Measurements from ENCODE around the gene GADD45GIP1. TPM values are rescaled to one million over a fixed set of nuclear protein-coding genes. Genes with fewer than 3 reads are reported as not detected.

GADD45GIP1 gene
- total RNA-seq, 2 donors from 2014 or later: 31.0 to 34.9 TPM

DNA sequence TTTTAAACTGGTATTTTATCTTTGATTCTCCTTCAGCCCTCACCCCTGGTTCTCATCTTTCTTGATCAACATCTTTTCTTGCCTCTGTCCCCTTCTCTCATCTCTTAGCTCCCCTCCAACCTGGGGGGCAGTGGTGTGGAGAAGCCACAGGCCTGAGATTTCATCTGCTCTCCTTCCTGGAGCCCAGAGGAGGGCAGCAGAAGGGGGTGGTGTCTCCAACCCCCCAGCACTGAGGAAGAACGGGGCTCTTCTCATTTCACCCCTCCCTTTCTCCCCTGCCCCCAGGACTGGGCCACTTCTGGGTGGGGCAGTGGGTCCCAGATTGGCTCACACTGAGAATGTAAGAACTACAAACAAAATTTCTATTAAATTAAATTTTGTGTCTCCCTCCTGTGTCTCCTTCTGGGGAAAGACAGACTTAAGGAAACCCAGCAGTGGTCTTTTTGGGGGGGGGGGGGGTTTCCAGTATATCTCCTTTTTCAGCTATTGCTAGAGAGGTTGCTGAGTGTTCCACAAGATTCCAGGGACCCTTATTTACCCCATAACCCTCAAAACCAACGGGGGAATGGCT, 12.8 kb downstream of the GADD45GIP1 start:
- Histone ChIP-seq H3K27me3 (ENCODE audit: control insufficient read depth, insufficient read depth, low read length, poor library complexity, severe bottlenecking) (no peaks in the 10 kb centered on the region), H3K4me3 (ENCODE audit: low read length) (peak overlapping the region; percentile 84), H3K27ac (ENCODE audit: low read depth, low read length) (peak overlapping the region; percentile 47), H3K9ac (ENCODE audit: extremely low read depth, low read length, poor library complexity, severe bottlenecking) (no peak overlapping the region), H3K36me3 (ENCODE audit: control insufficient read depth, insufficient read depth, low read length) (peaks cover 72% of the 10 kb centered on the region), H3K4me1 (ENCODE audit: control insufficient read depth, insufficient read depth, low read length) (peaks cover 5% of the 10 kb centered on the region), H3K9me3 (ENCODE audit: control insufficient read depth, low read length) (no peaks in the 10 kb centered on the region)
- 87% methylated on average over 2 of the region's 2 CpGs; no CpG with 5 or more reads in 1 of the 2 experiments for WGBS, 2 experiments (ENCODE audit: insufficient coverage in 1 of 2, insufficient read length in 1 of 2)
- Mint-ChIP-seq H3K27me3 (ENCODE audit: insufficient read depth) (no peaks in the 10 kb centered on the region), H3K36me3 (ENCODE audit: low read depth) (peaks cover 75% of the 10 kb centered on the region), H3K9me3 (no peaks in the 10 kb centered on the region), H3K4me3 (peak overlapping the region; percentile 5), H3K27ac (no peak overlapping the region), H3K4me1 (peaks cover 28% of the 10 kb centered on the region)
- DNase-seq: no peak
- TF ChIP-seq, protein P1, sequence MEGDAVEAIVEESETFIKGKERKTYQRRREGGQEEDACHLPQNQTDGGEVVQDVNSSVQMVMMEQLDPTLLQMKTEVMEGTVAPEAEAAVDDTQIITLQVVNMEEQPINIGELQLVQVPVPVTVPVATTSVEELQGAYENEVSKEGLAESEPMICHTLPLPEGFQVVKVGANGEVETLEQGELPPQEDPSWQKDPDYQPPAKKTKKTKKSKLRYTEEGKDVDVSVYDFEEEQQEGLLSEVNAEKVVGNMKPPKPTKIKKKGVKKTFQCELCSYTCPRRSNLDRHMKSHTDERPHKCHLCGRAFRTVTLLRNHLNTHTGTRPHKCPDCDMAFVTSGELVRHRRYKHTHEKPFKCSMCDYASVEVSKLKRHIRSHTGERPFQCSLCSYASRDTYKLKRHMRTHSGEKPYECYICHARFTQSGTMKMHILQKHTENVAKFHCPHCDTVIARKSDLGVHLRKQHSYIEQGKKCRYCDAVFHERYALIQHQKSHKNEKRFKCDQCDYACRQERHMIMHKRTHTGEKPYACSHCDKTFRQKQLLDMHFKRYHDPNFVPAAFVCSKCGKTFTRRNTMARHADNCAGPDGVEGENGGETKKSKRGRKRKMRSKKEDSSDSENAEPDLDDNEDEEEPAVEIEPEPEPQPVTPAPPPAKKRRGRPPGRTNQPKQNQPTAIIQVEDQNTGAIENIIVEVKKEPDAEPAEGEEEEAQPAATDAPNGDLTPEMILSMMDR (conservative IDR thresholded peaks at IDR 0.05): no peak

DNA sequence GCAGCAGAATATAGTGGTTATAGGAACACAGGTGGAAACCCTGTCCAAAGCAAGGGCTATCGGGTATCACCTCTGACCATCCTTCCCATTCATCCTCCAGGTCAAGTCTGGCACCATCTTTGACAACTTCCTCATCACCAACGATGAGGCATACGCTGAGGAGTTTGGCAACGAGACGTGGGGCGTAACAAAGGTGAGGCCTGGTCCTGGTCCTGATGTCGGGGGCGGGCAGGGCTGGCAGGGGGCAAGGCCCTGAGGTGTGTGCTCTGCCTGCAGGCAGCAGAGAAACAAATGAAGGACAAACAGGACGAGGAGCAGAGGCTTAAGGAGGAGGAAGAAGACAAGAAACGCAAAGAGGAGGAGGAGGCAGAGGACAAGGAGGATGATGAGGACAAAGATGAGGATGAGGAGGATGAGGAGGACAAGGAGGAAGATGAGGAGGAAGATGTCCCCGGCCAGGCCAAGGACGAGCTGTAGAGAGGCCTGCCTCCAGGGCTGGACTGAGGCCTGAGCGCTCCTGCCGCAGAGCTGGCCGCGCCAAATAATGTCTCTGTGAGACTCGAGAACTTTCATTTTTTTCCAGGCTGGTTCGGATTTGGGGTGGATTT, 13.5 kb downstream of the GADD45GIP1 start:
- H3K4me1 Mint-ChIP-seq: peaks cover 28% of the 10 kb centered on the region
- H3K9ac ChIP-seq (ENCODE audit: extremely low read depth, low read length, poor library complexity, severe bottlenecking): no peak overlapping the region

DNA sequence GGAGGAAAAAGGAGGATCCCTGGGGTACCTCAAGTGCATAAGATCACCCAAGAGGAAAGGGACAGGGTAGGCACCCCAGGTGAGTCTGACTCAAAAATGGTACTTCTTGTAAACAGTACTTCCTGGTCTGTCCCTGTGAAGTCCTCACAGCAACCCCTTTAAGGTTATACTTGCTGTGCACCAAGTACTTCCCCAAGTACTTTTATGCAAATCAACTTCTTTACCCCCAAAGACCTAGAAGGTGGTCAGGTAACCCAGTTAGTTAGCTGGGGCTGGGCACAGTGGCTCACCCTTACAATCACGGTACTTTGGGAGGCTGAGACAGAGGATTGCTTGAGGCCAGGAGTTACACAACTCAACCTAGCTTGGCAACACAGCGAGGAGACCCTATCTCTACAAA, 16.1 kb downstream of the GADD45GIP1 start:
- Mint-ChIP-seq H3K9me3 (no peaks in the 10 kb centered on the region), H3K27ac (peak overlapping the region; percentile 97), H3K36me3 (ENCODE audit: low read depth) (peaks cover 64% of the 10 kb centered on the region), H3K27me3 (ENCODE audit: insufficient read depth) (no peaks in the 10 kb centered on the region), H3K4me1 (peaks cover 31% of the 10 kb centered on the region), H3K4me3 (peak overlapping the region; percentile 100)
- Histone ChIP-seq H3K4me3 (ENCODE audit: low read length) (peak overlapping the region; percentile 99), H3K27ac (ENCODE audit: low read depth, low read length) (no peak overlapping the region), H3K4me1 (ENCODE audit: control insufficient read depth, insufficient read depth, low read length) (peaks cover 12% of the 10 kb centered on the region), H3K9ac (ENCODE audit: extremely low read depth, low read length, poor library complexity, severe bottlenecking) (peak overlapping the region; percentile 99), H3K36me3 (ENCODE audit: control insufficient read depth, insufficient read depth, low read length) (peaks cover 59% of the 10 kb centered on the region), H3K9me3 (ENCODE audit: control insufficient read depth, low read length) (no peaks in the 10 kb centered on the region), H3K27me3 (ENCODE audit: control insufficient read depth, insufficient read depth, low read length, poor library complexity, severe bottlenecking) (no peaks in the 10 kb centered on the region)
- DNase-seq: no peak
- TF ChIP-seq, protein P1 (conservative IDR thresholded peaks at IDR 0.05): no peak
- WGBS, 2 experiments (ENCODE audit: insufficient coverage in 1 of 2, insufficient read length in 1 of 2): 96 to 100% methylated on average over 2 of the region's 2 CpGs

More for the DNA sequence above, 13.5 kb downstream of the GADD45GIP1 start:
- Mint-ChIP-seq H3K4me3 (no peak overlapping the region), H3K36me3 (ENCODE audit: low read depth) (peaks cover 76% of the 10 kb centered on the region), H3K27ac (peak overlapping the region; percentile 82), H3K27me3 (ENCODE audit: insufficient read depth) (no peaks in the 10 kb centered on the region), H3K9me3 (no peaks in the 10 kb centered on the region)
- H3K27ac ChIP-seq (ENCODE audit: low read depth, low read length): peak overlapping the region; percentile 16
- no peak overlapping the region for H3K4me3 ChIP-seq (ENCODE audit: low read length)
- no peak for DNase-seq
- H3K4me1 ChIP-seq (ENCODE audit: control insufficient read depth, insufficient read depth, low read length): peaks cover 5% of the 10 kb centered on the region
- H3K27me3 ChIP-seq (ENCODE audit: control insufficient read depth, insufficient read depth, low read length, poor library complexity, severe bottlenecking): no peaks in the 10 kb centered on the region
- WGBS, 2 experiments (ENCODE audit: insufficient coverage in 1 of 2, insufficient read length in 1 of 2): 96% methylated on average over 18 of the region's 18 CpGs
- no peaks in the 10 kb centered on the region for H3K9me3 ChIP-seq (ENCODE audit: control insufficient read depth, low read length)
- peaks cover 70% of the 10 kb centered on the region for H3K36me3 ChIP-seq (ENCODE audit: control insufficient read depth, insufficient read depth, low read length)
- TF ChIP-seq, protein P1 (conservative IDR thresholded peaks at IDR 0.05): no peak

All from endodermal cell (in vitro differentiated cells).